HG03159 (cell line): Measurements from ENCODE around the gene GALNT12.

Source experiments
- ATAC-seq: cut with Tn5 transposase; IDR thresholded peaks from one replicate; pipeline ENCODE4 v1.9.1; 2021; ENCODE audit warnings: mild to moderate bottlenecking, moderate library complexity; ENCODE audit not compliant: unreplicated experiment

Gene GALNT12

DNA sequence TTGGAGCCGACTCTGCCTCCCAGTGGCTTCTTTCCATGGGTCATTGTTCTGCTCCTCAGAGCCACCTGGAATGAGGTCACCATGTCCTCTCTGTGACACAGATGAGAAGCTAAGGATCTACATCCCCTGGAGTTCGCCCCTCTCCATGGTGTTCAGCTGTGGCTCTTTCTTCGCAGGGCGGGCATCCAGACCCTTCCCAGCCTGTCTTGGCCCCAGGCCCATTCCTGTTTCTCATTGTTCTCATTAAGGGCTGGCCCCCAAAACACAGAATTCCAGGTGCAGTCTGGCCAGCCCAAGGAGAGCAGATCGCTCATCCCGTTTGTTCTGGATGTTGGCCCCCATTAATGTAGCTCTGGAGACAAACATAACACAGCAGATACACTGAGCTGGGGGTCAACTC lies 69.8 kb downstream of the GALNT12 start:
- ATAC-seq: no peak

DNA sequence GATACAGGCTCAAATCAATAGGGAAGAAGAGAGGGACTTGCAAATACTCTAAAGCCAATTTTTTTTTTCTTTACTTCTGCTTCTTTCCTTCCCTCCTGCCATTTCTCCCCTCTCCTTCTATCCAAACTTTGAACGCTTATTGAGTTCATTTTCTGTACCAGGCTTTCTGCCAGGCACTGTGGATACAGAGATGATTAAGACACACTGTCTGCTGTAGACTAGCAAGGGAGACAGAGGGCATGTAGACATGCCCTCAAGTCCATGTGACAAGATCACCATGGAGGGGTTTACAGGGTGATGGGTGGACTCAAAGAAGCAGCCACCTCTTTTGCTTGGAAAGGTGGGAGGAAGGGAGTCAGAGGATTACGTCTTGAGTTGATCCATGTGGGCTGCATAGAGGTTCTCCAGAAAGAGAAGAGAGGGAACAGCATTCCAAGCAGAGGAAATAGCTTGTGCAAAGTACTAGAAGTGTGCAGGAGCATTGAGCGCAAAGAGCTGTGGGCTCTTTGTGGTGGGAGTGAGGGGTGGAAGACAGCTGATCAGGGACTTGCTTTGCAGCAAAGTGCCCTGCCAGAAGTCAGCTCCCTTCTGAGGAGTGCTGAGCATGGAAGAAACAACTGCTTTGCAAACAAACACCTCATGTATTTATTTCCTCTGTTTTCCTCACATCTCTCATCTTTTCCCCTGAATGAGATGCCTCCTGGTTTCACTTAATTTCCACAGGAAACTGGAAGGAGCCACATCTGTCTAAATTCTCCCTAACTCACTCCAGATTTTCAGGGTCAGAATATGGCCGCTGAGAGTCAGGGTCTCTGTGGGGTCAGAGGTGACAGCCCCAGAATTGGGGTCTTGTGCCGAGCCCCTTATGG lies 71.9 kb downstream of the GALNT12 start:
- no peak for ATAC-seq

DNA sequence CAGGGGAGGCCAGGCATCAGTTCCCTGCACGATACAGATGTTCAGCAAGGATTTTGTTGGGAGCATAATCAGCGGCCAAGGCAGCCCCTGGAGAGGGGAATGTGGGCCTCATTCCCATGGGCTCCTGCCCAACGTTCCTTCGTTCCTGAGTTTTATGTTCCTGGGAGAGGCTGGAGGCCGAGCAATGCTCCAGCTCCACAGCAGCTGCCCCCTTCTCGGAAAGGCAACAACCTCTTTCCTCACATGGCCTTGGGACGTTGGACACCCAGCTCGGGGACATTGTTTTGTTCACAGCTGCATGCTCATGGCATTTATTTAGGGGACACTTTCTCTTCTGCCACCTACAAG lies 72.5 kb downstream of the GALNT12 start:
- no peak for ATAC-seq

DNA sequence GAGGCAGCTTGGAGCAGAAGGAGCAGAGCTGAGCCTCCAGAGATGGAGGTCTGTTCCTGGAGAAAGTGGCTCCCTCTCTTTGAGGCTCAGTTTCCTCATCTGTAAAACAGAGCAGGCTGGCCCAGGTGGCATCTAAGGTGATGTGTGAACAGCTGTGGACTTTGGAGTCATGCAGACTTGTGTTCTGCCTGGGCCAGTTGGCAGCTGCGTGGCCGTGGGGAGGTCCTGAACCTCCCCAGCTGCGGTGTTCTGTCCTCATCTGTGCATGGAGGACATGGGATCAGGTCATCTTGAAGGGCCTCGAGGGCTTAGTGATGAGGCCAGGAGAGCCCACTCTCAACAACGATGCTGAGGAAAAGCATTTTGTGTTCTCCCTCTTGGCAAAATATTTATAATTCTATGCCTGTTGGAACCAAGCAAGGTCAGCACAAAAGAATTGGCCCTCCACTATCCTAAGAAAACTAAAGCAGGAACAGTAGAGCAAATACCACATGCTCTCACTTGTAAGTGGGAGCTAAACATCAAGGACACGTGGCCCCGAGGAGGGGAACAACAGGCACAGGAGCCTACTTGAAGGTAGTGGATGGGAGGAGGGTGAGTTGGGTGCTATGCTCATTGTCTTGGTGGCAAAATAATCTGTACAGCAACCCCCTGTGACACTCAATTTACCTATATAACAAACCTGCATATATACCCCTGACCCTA lies 73.0 kb downstream of the GALNT12 start:
- ATAC-seq: no peak

DNA sequence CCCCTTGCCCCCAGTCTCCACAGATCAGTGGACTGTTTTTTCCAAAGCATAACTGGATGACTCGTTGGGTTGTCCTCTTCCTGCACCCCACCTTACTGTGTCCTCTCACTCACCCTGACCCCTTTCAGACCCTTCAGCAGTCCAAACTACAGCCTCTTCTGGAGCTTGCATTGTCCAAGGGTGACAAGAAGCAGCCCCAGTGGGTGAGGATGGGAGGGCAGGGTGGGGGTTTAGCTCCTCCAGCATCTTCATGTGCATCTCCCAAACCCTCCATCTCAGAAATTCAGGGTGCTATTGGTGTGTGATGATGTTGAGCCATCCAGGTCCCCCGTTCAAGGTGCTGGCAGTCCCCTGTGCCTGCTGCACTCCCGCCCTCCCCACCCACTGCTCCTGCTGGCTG lies 73.9 kb downstream of the GALNT12 start:
- no peak for ATAC-seq

DNA sequence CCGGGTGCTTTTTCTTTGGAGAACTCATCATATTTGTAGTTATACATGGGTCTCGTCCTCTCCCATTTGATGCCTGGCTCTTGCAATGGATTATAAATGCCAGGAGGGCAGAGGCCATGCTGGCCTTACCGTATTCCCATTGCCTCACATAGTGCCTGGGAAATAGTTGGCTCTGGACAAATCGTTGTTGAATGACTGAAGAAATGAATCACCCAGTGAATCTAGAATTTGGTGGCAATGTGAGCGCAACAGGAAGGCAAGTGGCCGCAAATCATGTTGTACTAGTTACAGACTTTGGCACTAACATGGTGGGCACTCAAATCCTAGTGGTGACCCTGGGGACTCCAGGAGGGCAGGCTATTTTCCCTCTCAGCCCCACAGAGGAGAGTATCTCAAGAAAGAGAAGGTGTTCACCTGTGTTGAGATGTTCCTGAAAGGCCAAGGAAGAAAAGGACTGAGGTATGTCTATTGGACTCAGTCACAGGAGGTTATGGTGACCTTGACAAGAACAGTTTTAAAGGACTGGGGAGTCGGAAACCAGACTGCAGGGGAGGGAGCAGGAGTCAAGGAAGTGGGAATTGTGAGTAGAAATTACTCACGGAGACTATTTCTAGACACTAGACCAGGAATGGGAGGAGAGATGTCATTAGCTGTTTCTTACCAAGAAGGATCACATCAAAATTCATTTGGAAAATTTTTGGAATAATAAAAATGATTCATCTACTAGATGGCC lies 74.5 kb downstream of the GALNT12 start:
- ATAC-seq: no peak

DNA sequence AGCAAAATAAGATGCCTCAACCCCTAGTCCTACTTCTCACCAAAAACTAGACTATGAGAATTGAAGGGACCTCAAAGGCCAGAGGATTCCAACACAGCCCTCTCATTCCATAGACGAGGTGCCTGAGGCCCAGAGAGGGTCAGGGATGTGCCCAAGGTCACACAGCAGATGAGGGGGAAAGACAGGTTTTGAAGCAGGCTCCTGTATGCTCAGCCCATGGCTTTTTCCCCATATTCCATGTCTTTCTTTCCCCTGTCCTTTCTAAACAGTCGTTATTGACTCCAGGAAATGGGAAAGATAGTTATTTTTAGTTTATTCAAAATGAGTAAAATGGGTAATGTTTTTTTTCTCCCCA lies 75.1 kb downstream of the GALNT12 start:
- ATAC-seq: no peak

DNA sequence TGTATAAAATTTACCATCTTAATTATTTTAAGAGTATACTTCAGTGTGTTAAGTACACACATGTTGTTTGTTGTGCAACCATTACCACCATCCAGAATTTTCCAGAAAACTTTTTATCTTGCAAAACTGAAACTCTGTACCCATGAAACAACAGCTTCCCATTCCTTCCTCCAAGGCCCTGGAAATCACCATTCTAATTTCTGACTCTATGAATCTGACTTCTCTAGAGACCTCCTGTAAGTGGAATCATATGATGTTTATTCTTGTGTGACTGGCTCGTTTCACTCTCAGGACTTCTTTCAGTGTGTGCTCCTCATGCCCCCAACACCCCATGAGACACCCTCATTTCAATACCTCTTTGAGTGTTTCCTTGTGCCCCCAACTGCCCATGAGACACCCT lies 75.8 kb downstream of the GALNT12 start:
- ATAC-seq: no peak

DNA sequence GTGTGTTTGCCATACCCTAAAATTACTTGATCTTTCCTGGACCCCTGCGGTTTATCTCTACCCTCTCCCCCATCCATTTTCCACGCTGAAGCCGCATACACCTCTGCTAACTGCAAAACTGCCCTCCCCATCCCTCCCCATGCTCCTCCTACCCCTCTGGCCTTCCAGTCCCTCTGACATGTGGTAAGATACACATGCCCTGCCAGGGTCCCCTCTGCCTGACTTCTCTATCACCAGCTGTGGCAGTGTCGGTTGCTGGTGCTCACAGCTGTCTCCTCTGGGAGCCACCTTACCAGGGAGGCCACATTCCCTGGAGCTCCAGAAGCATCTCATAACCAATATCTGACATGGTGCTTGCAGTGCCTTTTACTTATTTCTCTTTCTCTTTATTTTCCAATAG lies 77.4 kb downstream of the GALNT12 start:
- no peak for ATAC-seq

DNA sequence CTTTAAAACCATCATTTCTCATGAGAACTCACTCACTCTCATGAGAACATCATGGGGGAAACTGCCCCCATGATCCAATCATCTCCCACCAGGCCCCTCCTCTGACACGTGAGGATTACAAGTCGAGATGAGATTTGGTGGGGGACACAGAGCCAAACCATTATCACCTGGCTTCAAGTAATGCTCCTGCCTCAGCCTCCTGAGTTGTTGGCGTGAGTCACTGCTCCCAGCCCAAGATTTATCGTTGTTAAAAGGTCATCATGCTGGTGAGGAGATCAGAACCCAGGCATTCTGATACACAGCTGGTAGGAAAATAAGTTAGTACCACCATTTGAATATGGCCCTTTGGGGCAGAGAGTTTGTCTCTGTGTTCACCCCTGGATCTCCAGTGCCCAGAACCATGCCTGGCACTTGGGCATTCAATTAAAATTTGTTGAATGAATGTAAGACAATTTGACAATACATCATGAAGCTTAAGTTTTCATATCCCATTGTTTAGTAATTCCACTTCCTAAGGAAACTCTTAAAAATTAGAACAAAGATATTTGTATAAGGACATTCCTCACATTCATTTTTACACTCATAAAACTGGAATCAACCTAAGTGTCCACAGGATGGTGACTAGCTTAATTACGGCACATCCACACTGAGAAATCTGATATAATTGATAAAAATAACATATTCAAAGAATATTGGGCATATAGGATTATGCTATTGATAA lies 78.3 kb downstream of the GALNT12 start:
- ATAC-seq: no peak

DNA sequence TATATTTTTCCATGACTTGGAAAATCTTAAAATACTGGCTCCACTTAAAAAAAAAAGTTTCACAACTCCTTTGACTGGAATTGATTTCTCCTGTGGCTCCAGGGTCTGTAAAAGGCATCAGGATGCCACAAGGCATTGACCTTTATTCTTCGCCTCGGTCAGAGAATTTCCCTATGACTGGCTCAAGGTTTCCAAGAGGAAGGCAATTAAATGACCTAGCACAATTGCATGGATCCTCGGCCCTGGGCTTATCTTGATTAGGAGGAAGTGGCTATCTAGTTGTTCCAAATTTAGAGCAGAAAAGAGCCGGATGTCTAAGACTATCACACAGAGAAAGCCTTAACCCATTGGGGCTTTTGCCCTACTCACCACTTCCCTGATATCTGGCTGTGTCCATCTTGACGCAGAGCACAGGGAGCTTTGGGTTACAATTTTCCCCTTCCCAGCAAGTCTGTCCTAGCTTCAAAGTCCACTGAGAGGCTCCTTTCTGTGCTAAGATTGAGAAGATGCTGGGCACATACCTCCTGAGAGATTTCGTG lies 79.3 kb downstream of the GALNT12 start:
- no peak for ATAC-seq

DNA sequence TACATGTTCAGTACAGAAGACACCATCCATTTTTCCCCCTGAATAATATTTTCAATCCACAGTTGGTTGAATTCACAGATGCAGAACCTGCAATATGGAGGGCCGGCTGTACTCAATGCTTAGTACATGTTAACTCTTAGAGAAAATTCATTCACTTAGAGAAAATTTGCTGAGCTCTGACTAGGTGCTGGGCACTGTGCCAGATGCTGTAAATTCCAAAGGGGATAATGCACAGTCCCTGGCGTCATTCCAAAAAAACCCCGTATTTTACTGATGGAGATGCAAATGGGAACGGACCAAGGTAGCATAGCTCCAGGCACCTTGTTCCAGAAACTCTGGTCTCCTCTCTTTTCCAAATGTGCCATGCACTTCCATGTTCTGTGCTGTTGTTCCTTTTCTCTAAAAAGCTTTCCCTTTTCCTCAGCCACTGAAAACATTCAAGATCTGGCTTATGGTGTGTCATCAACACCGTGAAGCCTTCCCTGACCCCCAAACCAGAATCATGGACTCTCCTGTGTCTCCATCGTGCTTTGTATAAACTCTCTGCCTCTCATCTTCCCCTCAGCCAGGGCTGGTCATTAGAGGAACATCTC lies 80.5 kb downstream of the GALNT12 start:
- ATAC-seq: no peak

DNA sequence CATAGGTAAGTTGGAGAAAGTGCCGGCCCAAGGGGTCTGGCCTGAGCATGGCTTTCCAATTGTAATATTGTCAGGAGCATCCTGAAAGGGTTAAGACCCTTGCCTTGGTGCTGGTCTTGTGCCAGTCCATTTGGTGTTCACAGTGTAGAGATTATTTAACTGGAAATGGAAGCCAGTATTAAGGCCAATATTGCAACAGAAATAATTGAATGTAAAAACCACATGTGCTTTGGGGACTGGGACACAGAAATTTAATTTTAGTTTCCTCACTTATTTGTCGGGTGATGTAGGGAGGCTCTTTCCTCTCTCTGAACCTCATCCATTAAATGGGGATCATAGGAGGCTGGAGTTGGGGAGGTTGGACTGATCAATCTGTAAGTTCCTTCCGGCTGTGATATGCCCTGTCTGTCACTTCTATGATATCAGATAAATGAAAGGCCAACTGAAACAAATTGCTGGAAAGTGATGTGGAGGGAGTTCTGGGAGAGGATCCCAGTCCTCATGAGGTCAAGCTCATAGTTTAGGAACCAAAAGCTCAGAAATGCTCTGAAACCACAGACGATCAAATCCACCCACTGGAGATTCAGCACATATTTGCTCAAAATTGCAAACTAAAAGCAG lies 81.4 kb downstream of the GALNT12 start:
- ATAC-seq: no peak

DNA sequence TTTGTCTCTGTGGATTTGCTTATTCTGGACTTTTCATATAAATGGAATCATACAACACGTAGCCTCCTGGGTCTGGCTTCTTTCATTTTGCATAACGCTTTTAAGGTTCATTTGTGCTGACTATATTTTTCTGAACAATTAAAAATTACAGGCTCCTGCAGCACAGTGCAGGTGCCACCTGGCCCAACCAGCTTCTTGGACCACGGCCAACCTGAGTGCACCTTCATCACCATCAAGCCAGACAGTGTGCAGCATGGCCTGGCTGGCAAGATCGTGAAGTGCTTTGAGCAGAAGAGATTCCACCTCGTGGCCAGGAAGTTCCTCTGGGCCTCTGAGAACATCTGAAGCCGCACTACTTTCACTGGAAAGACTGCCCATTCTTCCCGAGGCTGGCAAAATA lies 82.8 kb downstream of the GALNT12 start:
- ATAC-seq: no peak

DNA sequence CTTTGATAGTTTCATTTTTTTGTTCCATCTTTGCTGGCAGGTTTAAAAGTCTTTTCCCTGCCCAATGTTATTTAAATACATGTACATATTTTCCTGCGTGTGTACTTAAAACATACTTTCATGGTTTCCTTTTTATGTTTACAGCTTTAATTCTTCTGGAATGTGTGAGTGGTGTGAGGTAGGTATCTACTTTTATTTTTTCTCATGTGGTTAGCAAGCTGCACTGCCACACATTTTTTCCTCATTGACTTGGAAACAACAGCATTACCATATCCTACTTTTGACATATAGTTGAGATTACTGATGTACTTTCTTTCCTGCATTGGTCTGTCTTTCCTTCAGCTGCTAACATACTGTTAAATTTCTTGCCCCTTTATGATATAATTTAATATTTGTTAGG lies 84.8 kb downstream of the GALNT12 start:
- ATAC-seq: no peak

DNA sequence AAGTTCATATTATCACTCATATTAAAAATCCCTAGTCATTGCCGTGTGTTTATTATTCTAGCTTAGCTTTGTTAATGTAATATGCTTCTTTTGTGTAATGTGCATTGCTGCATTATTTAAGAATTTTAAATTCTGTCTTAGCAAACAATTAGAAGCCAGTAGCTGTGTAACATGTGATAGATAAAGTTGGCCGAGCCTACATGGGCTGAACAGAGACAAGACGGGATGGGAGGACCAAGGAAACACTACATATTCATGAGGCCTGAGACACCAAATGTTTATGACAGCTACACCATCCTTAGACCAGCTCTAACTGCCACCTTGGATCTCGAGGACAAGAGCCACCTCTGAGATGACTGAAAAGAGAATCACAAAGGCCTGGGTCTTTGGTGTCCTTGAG lies 85.2 kb downstream of the GALNT12 start:
- ATAC-seq: no peak

DNA sequence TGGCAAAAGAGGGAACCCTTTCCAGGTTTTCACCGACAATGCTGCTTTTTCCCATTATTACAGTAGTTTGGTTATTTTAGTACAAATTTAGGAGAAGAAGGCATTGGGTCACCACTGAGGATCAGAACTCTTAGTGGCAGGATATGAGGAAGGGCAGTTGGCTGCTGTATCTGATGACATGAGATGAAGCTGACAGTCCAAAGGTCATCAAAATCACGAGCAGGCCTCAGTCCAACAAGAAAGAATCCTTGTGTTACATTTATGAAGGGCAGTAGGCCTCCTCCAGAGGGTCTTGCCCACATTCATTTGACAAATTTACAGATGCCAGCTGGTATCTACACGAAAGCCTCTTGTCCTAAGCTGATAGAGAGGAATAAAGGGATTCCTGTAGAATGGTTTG lies 86.7 kb downstream of the GALNT12 start:
- ATAC-seq: no peak

DNA sequence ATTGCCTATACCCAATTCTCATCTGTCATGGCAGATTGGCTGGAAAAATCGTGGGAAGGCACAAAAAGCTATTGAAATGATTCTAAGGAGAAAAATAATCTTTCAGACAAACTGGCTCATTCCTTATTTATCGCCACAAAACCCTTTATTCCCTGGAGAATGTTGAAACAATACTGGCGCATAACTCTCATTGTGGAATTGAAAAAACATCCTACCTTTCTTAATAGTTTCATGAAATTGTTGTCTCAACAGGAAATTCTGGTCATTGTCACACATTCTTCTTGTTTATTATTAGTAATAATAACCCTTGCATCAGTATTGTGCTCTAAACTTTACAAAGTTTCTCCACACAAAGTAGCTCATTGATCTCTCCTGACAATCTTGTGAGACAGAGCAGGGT lies 87.3 kb downstream of the GALNT12 start:
- no peak for ATAC-seq

DNA sequence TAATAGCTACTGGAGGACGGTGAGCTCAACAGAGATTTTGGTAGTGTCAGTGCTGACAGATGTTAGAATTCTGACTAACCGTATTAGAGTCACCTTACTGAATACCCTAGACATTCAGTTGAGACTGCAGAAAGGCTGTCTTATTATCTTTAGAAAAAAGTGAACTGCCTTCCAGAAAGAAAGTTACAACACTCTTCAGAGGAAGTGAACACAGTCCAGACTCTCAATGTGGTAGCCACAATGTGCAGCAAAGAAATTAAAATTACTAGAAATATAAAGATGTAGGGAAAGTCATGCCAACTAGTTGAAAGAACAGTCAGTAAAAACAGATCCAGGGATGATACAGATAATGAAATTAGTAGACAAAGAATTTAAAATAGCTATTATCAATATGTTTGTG lies 89.2 kb downstream of the GALNT12 start:
- ATAC-seq: no peak

DNA sequence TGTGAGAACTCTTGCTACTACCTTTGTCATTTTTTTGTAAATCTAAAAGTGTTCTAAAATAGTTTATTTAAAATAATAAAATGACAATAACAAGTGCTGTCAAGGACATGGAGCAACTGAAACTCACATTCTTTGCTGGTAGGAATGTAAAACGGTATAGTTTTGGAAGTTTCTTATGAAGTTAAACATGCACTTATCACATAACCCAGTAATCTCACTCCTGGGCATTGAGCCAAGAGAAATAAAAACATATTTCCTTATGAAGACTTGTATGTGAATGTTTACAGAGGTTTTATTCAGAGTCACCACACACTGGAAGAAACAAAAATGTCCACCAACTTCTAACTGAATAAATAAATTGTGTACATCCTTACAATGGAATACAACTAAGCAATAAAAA lies 90.3 kb downstream of the GALNT12 start:
- ATAC-seq: no peak
